Esophagus mucosa (tissue), 1 donor: ENCODE data around the gene HOXC11. TPM values are rescaled to one million over a fixed set of nuclear protein-coding genes. Genes with fewer than 3 reads are reported as not detected.

ENCODE experiments used
- ATAC-seq: fragments of 200-7000 bp; cut with Tn5 transposase; one replicate; pipeline ENCODE4 v1.9.1; 2020
- total RNA-seq: library from RNA; stranded (reverse); gene quantifications from one replicate; pipeline ENCODE4 v1.2.4, GENCODE V29; 2023
- donor health status: DM: yes; HTN: yes; CAD: no.

Gene HOXC11
- total RNA-seq, 1 donor from 2014 or later = 0.08 TPM

DNA sequence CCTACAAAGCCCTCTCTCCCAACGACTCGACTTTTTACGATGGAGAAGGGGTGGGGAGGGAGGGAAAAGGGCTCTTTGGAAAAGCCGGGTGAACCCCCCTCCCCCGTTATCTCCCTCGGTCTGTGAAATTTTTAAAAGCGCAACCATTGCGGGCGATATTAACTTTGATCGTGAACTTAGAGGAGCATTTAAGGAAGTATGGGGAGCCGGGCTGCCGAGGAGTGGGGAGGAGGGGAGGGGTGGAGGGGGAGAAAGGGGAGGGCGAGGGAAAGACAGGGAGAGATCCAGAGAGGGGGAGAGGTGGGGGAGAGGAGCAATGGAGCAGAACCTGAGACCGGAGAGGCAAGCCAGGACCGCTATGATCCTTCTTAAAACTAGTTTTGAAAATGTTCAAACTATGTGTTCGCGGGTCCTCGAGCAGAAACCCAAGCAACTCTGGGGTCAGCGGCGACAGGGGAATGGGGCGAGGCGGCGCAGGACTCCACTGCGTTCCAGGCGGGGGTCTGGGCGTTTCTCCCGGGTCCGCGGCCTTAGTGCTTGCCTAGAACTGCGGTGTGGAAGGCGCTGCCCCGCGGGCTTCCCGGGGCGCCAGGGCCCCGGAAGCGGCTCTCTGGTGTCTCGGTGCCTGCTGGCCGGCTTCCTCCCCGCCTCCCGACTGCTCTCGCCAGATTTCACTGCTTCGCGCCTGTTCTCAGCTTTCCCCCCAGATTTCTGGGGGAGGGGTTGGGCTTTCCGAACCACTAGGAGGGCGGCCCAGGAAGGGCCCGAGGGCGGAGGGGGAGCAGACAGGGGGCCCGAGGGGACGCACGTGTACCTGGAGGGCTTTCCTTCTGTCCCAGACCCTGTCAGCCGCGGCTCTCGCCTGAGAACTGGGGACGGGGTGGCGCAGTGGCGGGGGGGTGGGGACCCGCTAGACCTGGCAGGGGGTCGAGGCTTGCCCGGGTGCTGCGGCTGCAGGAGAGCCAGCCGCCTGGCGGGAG is 1.4 kb downstream of the HOXC11 start, which contains the start of gene HOTAIR:
Gene HOTAIR, minus strand, starts transcription at position 871 of the 980 bp plus-strand sequence.
- peak; percentile 41 for ATAC-seq

DNA sequence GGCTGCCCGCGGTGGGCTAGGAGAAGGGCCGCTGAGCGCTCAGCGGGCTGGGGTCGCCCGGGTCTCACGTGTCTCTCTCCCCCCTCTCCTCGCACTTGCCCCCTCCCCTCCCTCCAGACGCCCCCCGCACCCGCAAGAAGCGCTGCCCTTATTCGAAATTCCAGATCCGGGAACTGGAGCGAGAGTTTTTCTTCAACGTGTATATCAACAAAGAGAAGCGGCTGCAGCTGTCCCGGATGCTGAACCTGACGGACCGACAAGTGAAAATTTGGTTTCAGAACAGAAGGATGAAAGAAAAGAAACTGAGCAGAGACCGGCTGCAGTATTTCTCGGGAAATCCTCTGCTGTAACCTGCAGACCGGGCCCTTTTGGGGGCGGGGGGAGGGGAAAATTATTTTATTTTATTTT is 2.1 kb downstream of the HOXC11 start:
- ATAC-seq = no peak

DNA sequence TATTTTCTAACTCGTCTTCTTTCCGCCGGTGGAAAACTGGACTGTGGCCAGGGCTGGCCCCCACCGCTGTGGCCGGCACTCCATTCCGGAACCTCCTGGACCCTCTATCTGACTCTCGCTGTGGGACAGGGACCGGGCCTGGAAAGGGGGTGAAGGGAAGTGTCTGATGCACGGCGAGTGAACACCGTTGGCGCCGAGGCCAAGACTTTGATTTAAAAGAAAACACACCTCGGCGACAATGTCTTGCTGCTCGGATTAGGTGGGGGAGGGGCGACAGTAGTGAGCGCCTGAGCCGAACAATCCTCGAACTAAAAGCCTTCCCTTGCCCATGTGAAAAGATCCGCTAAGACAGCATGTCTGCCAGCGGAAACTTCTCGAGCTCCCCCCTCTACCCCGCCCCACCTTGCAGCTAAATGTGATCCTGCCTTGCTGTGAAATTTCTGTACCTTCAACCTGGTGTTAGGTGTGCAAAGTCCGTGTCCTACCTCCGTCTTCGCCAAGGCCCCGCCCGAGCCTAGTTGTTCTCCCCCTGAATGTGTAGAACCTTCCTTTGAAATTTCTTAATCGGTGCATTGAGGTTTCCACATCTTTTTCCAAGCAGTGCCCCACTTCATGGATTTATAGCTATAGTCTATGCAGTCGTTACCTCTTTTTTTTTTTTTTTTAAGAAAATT is 2.7 kb downstream of the HOXC11 start:
- ATAC-seq = no peak

DNA sequence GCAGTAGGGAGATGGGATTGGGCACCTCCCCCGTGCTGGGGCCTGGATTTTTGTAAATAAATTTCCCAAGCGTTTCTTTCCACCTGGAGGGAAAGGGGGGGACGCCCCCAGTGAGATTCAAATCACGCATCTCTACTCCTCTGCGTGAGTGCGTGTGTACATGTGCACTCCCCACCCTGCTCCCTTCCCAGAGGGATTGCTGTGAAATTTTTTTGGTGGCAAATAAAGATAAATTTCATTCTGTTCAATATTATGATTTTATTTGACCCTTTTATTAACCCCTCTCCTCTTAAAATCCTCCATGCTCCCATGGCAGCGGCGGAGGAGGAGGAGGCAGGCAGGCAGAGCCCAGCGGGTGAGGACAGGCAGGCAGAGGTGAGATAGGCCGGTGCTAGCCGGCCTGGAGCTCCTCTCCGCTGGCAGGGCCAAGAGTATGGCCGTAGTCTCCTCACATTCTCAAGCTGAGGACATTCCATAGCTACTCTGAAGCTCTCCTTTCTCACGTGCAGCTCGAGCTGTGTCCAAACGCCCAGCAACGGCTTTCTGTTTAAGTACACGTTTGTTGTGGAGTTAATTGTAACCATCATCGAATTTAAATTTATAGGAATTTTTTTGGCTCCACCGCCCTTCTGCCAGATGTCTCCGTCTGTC is 3.4 kb downstream of the HOXC11 start:
- no peak for ATAC-seq

DNA sequence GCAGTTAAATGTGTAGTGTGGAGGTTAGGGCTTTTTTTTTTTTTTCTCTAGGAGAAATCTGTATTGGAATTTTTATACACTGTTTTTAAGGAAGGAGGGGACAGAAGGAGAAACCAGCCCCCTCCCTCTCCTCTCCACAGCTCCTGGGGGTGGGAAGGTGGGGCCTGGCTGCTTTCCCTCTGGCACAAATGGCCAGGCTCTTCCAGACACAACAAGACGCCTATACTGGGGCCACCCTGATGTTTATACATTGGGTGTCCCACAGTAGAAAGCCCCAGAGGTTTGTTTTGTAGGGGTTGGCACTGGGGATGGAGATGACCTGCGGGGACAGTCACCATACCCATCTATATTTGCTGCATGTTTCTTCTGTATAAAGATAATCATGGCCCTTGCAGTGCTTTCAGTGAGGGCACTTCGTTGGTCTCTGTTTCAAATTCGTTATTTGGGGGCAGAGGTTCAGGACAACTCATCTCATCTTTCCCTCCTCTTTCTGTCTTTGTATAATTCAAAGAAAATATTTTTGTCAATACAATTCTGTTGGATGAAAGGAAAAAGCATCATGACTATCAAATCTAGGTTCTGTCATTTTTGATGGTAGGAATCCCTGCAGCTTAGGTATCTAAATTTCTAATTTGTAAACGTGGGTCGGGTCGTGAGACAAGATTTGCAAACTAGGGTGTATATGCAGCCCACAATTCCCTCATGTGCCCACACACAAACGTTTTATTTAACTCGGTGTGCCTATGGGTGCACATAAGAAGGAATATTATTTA is 4.1 kb downstream of the HOXC11 start:
- no peak for ATAC-seq

DNA sequence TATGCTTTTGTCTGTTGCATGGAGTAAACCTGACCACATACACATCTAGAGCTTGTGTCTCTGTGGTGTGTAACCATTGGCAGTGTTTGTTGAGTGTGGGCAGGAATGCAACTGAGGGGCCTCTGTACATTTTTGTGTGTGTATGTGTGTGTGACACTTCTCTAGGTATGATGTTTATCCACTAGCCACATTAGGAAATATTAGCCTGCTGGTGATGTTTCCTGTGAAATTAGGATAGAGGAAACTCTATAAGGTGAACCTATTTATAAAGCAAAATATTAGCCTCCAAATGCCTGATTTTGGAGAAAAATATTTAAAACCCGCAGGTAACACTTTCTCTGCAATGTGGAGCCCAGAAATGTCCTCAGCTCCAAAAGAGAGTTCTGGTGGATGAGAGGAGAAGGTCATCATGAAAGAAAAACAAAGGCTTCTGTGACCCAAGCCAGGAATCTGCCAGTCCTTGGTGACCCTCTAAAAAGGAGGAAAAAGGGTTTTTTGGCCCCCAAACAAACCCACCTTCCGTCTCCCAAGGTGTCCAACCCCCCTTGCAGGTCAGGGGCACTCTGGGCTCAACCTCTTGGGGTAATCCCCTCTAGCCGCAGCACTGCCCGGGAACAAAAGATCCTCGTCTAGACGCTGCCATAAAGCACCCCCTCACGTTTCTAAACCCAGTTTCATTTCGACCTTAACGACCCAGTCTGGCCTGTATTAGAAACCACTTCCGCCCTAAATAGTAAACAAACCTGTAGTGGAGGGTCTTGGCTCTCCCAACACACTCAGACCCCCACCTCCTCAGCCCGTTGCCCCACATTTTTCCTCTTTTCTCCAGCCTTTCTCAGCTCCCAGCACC is 4.9 kb downstream of the HOXC11 start:
- no peak for ATAC-seq

DNA sequence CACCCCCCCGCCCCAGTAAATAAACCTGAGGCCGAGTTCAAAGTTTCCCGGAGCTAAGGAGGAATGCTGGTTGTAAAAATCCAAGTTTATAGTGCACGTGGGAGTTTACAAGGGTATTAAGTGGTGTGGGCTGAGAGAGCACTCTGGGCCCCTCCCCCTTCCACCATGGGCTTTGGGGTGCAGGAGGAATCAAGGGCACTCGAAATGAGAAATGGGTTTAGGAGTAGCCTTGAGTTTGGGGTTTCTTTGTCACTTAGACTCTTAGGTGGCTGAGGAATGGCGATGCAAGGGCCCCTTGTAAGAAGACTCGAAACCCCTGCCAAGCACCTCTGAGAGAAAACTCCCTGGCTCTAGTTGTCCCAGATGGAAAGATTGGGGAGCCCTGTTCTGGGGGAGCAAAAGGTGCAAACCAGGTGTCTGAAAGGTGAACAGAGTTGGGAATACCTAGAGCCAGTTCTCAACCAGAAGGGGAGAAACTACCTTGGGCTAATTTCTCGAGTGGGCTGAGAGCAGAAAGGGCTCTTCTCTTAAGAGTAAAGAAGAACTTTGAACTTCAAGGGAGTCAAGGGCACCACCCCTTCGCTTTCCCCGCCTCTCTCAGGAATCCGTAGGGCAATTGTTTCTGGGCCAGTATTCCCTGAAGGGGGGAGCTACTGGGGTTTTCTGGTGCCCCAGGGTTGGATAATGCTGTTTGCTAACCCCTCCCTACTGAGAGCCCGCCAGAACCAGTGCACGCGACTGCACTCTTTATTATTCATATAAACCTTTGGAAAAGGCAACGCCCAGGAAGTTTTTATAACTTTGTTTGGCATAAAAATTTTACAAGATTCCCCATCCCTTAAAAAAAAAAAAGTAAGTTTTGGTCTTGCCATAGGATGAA is 5.8 kb downstream of the HOXC11 start:
- ATAC-seq = no peak

DNA sequence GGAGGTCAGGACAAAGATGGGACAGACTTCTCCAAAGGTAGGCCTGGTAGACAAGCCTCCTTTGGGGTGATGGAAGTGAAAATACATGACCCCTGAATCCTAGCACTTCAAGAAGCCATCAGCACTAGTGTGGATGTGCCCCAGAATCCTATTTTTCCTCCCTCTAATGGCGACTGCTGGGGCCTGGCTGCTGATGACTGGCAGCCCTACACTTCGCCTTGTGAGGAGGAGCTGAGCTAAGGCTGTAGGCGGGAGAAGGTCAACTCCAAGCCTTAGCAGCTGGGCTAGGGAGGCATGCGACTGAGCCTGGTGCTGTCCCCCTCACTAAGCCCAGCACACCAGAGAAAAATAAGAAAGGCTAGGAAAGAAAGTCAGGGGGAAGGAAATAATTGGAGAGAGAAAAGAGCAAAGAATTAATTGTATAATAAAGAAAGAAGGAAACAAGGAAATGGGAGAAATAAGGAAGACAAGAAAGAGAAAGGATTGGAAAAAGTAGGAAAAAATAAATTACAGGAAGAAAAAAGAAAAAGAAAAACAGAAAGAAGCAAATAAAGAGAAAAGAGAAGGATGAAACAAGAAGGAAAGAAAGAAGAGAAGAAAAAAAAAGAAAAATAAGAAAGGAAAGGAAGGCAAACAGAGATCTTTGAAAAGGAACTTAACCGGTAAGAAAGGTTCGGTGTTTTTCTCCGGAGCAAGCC is 7.3 kb downstream of the HOXC11 start:
- no peak for ATAC-seq

DNA sequence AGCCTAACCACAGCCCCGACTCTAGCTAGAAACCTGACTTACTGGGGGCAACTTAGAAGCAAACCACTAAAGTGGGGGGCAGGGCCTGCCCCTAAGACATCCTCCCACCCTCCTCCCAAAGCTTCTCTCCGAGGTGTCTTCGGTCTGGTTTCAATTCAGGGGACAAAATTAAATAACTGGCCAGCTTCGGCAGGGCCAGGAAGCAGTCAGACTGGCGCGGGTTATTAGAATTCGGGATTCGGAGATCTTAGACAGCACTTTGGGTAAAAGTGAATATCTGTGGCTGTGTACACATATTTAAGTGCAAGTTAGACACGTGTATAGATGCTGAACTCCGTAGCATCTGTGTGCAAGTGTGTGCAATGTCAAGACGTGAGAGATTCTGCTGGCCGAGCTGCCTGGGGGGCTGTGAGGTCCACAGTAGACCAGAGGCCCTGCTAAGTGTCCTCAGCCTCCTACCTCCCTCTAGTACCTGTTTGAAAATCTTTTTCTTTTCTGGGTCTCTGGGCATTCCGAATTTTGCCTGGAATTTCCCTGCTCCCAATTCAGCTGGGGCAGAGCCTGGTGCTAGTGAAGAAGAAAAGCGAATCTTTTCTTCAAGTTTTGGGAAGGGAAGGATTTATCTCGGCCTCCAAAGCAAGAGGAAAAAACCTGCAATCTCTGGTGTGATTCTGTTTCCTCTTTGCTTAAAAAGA is 8.0 kb downstream of the HOXC11 start:
- ATAC-seq = no peak

DNA sequence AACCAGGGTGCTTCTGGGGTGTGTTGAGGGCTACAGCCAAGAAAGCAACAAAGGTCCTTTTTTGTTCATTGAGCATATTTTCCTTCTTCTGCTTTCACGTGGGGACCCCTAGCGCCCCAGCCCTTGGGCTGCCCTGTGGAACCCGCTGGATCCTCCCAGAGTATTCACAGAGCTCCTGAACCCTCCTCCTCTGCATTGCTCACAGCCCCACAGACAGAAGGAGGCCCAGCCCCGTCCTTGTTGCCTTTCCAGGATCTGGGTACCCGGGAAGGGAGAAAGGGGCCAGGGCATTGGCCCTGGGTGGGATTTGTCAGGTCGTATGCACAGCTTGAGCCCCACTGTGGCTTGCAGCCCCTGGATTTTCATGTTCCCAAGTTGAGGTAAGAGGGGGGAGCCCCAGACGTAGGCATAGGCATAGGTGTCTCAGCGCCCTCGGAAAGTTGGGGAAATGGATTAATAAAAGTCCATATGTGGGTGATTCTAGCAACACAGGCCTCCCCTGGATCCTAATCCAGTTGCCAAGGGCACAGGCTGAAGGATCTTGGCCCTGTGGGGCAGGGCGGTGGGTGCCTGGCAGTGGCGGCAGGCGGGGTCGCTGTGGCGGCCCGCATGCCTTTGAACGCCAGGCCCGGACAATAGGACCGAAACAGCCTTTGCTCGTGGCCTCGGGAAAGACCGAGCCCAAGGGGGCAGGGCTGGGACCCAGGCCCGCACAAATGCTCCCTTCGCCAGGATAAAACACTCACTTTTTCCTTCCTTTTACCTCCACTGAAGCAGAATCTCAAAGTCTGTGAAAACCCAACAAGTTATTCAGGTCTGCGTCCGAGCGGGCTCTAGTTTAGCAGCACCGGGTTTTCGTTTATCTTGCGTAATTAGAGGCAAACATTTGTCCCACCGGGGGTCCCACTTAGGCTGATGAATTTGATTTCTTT is 9.0 kb downstream of the HOXC11 start:
- no peak for ATAC-seq

DNA sequence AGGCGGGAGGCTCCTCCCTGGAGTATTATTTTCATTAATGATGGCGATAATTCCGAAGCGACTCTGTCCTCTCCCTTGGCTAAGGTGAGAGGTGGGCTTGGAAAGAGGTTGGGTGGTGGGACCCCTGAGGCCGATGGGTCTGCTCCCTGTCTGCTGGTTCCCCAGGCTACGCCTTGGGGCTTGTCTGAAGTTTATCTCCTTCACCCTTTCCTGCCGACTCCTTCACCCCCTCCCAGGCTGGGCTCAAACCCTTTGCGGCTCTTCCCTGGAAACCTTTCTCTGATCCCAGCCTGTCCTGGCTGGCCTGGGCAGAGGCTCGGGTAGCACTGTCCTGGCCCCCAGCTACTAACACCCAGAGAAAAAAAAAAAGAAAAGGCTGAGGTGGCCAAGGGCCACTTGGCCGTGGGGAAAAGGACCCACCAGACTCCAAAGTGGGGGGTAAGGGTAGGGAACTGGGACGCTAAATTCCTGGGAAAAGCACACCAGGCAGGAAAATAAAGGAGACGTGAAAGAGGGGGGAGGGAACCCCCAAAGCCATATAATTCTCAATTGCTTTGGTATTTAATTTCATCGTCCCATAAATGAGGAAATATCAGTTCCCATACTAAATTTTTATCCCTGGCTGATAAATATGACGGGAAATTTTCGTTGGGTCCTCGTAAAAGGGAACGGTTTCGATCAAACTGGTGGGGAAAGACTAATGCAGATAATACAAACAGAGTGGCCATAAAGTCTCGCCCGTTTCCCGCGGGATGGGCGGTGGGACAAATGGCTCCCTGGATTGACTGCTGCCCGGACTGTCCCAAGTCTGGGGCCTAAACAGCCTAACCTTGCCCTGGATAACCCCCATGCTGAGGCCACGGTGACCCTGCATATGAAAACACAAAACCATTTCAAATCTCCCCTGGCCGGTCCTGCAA is 10.0 kb downstream of the HOXC11 start:
- ATAC-seq = no peak

DNA sequence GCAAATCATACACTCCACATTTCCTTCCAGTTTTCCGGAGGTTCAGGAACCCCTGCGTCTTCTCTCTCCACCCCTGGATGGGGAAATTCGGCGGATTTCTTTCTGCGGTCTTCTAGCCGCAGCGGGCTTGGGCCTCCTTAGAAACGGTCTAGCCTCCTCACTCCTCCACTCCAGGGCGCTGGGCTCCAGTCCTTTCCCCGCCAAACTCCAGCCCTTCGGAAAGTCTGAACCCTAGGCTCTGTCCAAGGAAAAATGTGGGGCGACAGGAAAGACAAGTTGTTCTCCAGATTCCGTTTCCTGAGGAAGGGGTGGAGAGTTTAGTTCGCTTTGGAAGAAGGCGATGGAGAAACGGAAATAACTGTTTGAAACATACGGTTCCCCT is 10.6 kb downstream of the HOXC11 start:
- ATAC-seq = no peak

DNA sequence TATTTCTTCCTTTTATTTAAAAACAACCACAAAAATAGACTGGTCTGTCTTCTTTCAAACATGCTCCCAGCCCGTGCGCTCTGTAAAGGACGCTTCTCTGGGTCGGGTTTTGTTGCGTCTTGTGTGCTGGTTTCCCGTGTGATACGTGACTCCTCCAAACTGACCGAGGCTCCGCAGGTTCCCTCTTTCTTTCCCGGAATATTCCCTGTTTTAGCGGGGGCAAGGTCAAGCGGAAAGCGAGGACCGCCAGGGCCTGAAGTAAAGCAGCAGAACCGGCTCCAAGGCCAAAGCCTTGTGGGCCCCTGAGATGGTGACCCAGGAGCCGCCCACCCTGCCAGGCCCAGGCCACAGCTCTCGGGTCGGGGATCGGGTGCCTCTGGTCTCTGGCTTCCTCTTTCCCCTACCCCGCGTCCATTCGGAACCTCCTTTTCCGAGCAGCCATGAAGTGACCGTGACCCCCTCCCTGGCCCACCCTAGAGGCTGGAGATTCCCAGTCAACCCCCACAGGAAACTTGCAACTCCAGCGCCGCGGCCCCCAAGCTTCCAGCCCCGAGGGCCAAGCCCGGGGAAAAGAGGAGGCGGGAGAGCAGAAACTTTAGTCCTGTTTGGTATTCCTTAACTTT is 11.1 kb downstream of the HOXC11 start:
- ATAC-seq = no peak

DNA sequence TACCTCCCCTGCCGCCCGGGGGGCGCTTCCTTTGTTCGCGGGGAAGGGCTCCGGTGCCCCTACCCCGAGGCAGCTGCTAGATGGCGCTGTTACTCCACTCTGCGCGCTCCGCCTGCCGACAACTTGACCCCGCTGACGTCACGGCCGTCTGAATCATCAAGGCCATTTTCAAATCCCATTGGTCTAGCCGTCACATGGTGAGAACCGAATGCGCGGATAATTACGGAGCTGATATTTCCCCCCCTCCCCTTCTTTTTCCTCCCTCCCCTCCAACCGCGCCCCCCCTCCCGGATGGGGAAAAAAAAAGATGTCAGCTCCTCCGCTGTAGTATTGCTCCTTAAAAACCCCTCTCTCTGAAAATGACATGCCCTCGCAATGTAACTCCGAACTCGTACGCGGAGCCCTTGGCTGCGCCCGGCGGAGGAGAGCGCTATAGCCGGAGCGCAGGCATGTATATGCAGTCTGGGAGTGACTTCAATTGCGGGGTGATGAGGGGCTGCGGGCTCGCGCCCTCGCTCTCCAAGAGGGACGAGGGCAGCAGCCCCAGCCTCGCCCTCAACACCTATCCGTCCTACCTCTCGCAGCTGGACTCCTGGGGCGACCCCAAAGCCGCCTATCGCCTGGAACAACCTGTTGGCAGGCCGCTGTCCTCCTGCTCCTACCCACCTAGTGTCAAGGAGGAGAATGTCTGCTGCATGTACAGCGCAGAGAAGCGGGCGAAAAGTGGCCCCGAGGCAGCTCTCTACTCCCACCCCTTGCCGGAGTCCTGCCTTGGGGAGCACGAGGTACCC is 12.2 kb downstream of the HOXC11 start, which contains the start of gene HOXC10:
Gene HOXC10, plus strand, starts transcription at position 246 of the 791 bp plus-strand sequence. Its CDS starts 114 bp downstream, at position 360.
- ATAC-seq = peak; percentile 88

DNA sequence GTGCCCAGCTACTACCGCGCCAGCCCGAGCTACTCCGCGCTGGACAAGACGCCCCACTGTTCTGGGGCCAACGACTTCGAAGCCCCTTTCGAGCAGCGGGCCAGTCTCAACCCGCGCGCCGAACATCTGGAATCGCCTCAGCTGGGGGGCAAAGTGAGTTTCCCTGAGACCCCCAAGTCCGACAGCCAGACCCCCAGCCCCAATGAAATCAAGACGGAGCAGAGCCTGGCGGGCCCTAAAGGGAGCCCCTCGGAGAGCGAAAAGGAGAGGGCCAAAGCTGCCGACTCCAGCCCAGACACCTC is 12.7 kb downstream of the HOXC11 start:
- ATAC-seq = no peak
